NB4 (cell line): ENCODE measurements around the gene CDH23.

Source experiments
- MYC ChIP-seq: IDR thresholded peaks from 2 replicates; pipeline ENCODE4 v1.6.1; 2011; ENCODE audit warnings: low read depth, low read length
- POLR2A ChIP-seq: IDR thresholded peaks from 2 replicates; pipeline ENCODE4 v1.6.1; 2011; ENCODE audit warnings: mild to moderate bottlenecking; ENCODE audit not compliant: insufficient read length; ENCODE audit errors: extremely low read depth
- TF ChIP-seq, protein P1 (sequence below): IDR thresholded peaks from one replicate; pipeline ENCODE4 v1.5.1; 2012; ENCODE audit warnings: low read depth, low read length

DNA sequence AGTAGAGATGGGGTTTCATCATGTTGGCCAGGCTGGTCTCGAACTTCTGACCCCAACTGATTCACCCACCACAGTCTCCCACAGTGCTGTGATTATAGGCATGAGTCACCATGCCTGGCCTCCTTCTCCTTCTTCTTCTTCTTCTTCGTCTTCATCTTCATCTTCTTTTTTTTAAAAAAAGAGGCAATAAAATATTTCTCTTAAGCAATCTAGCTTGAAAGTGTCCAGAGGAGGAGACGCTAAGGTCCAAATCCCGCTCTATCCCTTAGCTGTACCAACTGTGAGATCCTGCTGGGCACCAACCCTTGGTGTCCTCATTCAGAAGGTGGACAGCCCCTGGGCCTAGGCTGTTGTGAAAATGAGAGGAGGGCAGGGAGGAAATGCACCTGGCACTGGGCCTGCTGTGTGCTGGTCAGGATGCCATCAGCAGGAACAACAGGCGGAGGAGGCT is 468.2 kb downstream of the CDH23 start:
- TF ChIP-seq, protein P1, sequence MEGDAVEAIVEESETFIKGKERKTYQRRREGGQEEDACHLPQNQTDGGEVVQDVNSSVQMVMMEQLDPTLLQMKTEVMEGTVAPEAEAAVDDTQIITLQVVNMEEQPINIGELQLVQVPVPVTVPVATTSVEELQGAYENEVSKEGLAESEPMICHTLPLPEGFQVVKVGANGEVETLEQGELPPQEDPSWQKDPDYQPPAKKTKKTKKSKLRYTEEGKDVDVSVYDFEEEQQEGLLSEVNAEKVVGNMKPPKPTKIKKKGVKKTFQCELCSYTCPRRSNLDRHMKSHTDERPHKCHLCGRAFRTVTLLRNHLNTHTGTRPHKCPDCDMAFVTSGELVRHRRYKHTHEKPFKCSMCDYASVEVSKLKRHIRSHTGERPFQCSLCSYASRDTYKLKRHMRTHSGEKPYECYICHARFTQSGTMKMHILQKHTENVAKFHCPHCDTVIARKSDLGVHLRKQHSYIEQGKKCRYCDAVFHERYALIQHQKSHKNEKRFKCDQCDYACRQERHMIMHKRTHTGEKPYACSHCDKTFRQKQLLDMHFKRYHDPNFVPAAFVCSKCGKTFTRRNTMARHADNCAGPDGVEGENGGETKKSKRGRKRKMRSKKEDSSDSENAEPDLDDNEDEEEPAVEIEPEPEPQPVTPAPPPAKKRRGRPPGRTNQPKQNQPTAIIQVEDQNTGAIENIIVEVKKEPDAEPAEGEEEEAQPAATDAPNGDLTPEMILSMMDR = no peak
- no peak for TF ChIP-seq POLR2A
- no peak for TF ChIP-seq MYC
